Transverse colon (tissue), 4 donors: ENCODE data around the gene DPH5.

Experiments used
- CTCF ChIP-seq, 5 experiments: fragments of 200-600 bp in 3 of 5; fragments of 450-650 bp in 2 of 5; sonication (generic) in 3 of 5; IDR thresholded peaks; 1 replicate in 2 of 5; 2 replicates in 3 of 5; pipeline ENCODE4 v1.5.1; 2016 to 2017; ENCODE audit warnings: antibody characterized with exemption in 5 of 5, inconsistent platforms in 3 of 5, mild to moderate bottlenecking in 2 of 5, moderate library complexity in 1 of 5
- POLR2AphosphoS5 ChIP-seq, 3 donors: sonication (generic); formaldehyde crosslinking; IDR thresholded peaks; one replicate each; pipeline ENCODE4 v1.6.1; 2016; ENCODE audit warnings: antibody characterized with exemption in 3 of 3

DNA sequence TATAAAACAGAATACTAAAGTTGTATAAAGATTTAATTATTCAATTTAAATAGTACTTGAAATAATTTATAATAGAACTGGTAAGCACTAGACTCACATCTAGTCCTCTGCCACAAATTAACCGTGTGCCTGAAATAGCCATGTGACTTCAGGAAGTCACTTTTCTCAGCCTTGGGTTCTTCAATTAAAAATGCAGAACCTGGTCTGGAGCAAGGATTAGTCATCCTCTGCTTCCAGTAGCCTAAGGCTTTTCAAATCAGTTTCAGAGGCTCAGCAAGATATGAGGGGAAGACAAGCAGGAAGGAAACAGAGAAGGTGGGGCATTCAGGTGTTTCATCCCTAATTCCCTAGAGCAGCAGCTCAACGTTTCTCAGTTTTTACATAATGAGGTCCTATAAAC is 23.0 kb downstream of the DPH5 start:
- TF ChIP-seq CTCF (IDR thresholded peaks at IDR 0.05), result no peak
- TF ChIP-seq POLR2AphosphoS5 (IDR thresholded peaks at IDR 0.05), result no peak
